K562 (cell line): ENCODE data around the gene ZFP37. TPM values are rescaled to one million over a fixed set of nuclear protein-coding genes. Genes with fewer than 3 reads are reported as not detected.

ENCODE experiments used
- ATAC-seq: fragments of 200-7000 bp; cut with Tn5 transposase; 3 replicates; pipeline ENCODE4 v1.9.1; 2020; ENCODE audit warnings: moderate library complexity
- BruUV-seq: library from RNA; stranded (reverse); fragments of 400-500 nt; replicated peaks from 2 replicates; lab custom pipeline; 2021; lab: Mats Ljungman, UMichigan
- CTCF ChIA-PET: fragments of 300-600 bp; formaldehyde crosslinking; extraction: SDS; loops from one replicate; lab custom pipeline; 2021; ENCODE audit warnings: low intra/inter-chr PET ratio; lab: Yijun Ruan, JAX
- POLR2A ChIA-PET: fragments of 300-600, 350-650 bp; sonication (Branson Sonifier 250); formaldehyde crosslinking; extraction: SDS; loops from one replicate; lab custom pipeline; 2021; ENCODE audit warnings: antibody characterized with exemption, inconsistent platforms; lab: Yijun Ruan, JAX
- DNase-seq, 4 experiments: peaks; one replicate each; pipeline versions ENCODE4 v3.0.0 to v3.0.0-alpha.2; 2011 to 2018; ENCODE audit warnings: low spot score in 3 of 4, mixed read lengths in 3 of 4; ENCODE audit errors: extremely low read depth in 1 of 4
- FAIRE-seq: peaks from 2 replicates; lab custom pipeline; 2011; peaks lifted over from hg19 to GRCh38; lab: Jason Lieb, UNC
- H2AFZ ChIP-seq: 2 replicates; pipeline ENCODE4 v1.6.0; 2011; ENCODE audit warnings: low read depth, low read length, control low read depth, inconsistent platforms
- H3K27ac ChIP-seq: fragments of 200-600 bp; 3 replicates; pipeline ENCODE4 v1.8.0; 2011; ENCODE audit warnings: low read depth, mild to moderate bottlenecking, control low read depth, inconsistent platforms, low read length, moderate library complexity, mixed read lengths; ENCODE audit errors: extremely low read depth
- H3K27me3 ChIP-seq, 2 experiments: fragments of 300-600 bp in 1 of 2; 2 replicates in 1 of 2; 3 replicates in 1 of 2; pipeline versions ENCODE4 v1.6.0 to v1.8.0; 2011; ENCODE audit warnings: inconsistent platforms in 2 of 2, low read length in 2 of 2, mild to moderate bottlenecking in 1 of 2, mixed read lengths in 1 of 2, moderate library complexity in 1 of 2; ENCODE audit not compliant: control insufficient read depth in 2 of 2, insufficient read depth in 2 of 2
- H3K36me3 ChIP-seq: fragments of 300-600 bp; 3 replicates; pipeline ENCODE4 v1.8.0; 2011; ENCODE audit warnings: mild to moderate bottlenecking, low read length, inconsistent platforms; ENCODE audit not compliant: control insufficient read depth, insufficient read depth
- H3K4me1 ChIP-seq, 2 experiments: fragments of 200-600 bp in 1 of 2; replicated peaks in 1 of 2; 2 replicates in 1 of 2; 3 replicates in 1 of 2; pipeline versions ENCODE4 v1.5.1 to v1.8.0; 2011; ENCODE audit warnings: inconsistent platforms in 2 of 2, low read length in 2 of 2, mild to moderate bottlenecking in 1 of 2, mixed read lengths in 1 of 2, moderate library complexity in 1 of 2; ENCODE audit not compliant: control insufficient read depth in 2 of 2, insufficient read depth in 2 of 2
- H3K4me2 ChIP-seq: 2 replicates; pipeline ENCODE4 v1.6.1; 2011; ENCODE audit warnings: low read length, control low read depth, inconsistent platforms, mixed read lengths; ENCODE audit not compliant: insufficient read depth
- H3K4me3 ChIP-seq: fragments of 200-600 bp; sonication (generic), shearing (Covaris generic); 2 replicates; pipeline ENCODE4 v1.5.1; 2016; ENCODE audit warnings: control low read depth, inconsistent platforms
- H3K79me2 ChIP-seq: fragments of 200-600 bp; 3 replicates; pipeline ENCODE4 v1.8.0; 2011; ENCODE audit warnings: low read length, inconsistent platforms; ENCODE audit not compliant: control insufficient read depth, insufficient read depth
- H3K9ac ChIP-seq, 2 experiments: 2 replicates each; pipeline versions ENCODE4 v1.6.0 to v1.6.1; 2011; ENCODE audit warnings: low read depth in 2 of 2, low read length in 2 of 2, control low read depth in 1 of 2, inconsistent platforms in 1 of 2, mild to moderate bottlenecking in 1 of 2, mixed read lengths in 1 of 2; ENCODE audit not compliant: insufficient read depth in 1 of 2
- H3K9me1 ChIP-seq: one replicate; pipeline ENCODE4 v1.6.0; 2011; ENCODE audit warnings: inconsistent platforms, mild to moderate bottlenecking, low read length, moderate library complexity; ENCODE audit not compliant: control insufficient read depth, insufficient read depth
- H3K9me3 ChIP-seq: replicated peaks from 2 replicates; pipeline ENCODE4 v1.5.1; 2011; ENCODE audit warnings: low read depth, low read length, inconsistent platforms; ENCODE audit not compliant: control insufficient read depth, insufficient read depth
- H4K20me1 ChIP-seq: replicated peaks from 2 replicates; pipeline ENCODE4 v1.6.1; 2011; ENCODE audit warnings: low read length, inconsistent platforms, mixed read lengths; ENCODE audit not compliant: control insufficient read depth, insufficient read depth
- C11orf30 ChIP-seq: fragments of 450-650 bp; IDR thresholded peaks from 2 replicates; pipeline ENCODE4 v1.6.1; 2016; ENCODE audit warnings: low read depth, mild to moderate bottlenecking
- CBX2 ChIP-seq: fragments of 200-600 bp; sonication (generic); IDR thresholded peaks from one replicate; pipeline ENCODE4 v1.6.1; 2012; ENCODE audit warnings: mild to moderate bottlenecking, low read length, inconsistent platforms; ENCODE audit not compliant: insufficient read depth, poor library complexity, severe bottlenecking
- HMGN3 ChIP-seq: IDR thresholded peaks from 2 replicates; pipeline ENCODE4 v1.6.1; 2011; ENCODE audit warnings: borderline replicate concordance, low read depth, mild to moderate bottlenecking, mixed read lengths, low read length; ENCODE audit not compliant: insufficient read length; ENCODE audit errors: extremely low read depth
- PHB2 ChIP-seq: fragments of 450-650 bp; IDR thresholded peaks from 2 replicates; pipeline ENCODE4 v1.6.1; 2017; ENCODE audit warnings: low read depth
- PTBP1 ChIP-seq: fragments of 200-400 bp; formaldehyde crosslinking; IDR thresholded peaks from 2 replicates; pipeline ENCODE4 v1.6.1; 2017; ENCODE audit warnings: low read depth, low read length
- PYGO2 ChIP-seq: fragments of 450-650 bp; IDR thresholded peaks from 2 replicates; pipeline ENCODE4 v1.6.1; 2016; ENCODE audit warnings: mild to moderate bottlenecking, missing genetic modification characterization, moderate library complexity, missing compliant biosample characterization
- RFX7 ChIP-seq: fragments of 250-450 bp; sonication (Bioruptor Pico); IDR thresholded peaks from 2 replicates; pipeline ENCODE4 v1.5.1; 2021; ENCODE audit warnings: mild to moderate bottlenecking
- ZC3H11A ChIP-seq: IDR thresholded peaks from 2 replicates; pipeline ENCODE4 v1.6.1; 2012; ENCODE audit warnings: low read depth, low read length, improper control_type of control experiment
- ZFPM2 ChIP-seq: fragments of 250-450 bp; sonication (Bioruptor Pico); IDR thresholded peaks from 2 replicates; pipeline ENCODE4 v1.5.1; 2022; ENCODE audit warnings: mild to moderate bottlenecking
- WGBS: fragments of 100-300 bp; shearing (Covaris generic); methylation state at CpG from one replicate; pipeline ENCODE4 v1.1.6; 2016; ENCODE audit warnings: low coverage, mixed read lengths; ENCODE audit not compliant: insufficient coverage; ENCODE audit errors: missing lambda C conversion rate; 5-methylcytosine and 5-hydroxymethylcytosine counted together
- in situ Hi-C: fragments of 300-500 bp; cut with MboI; formaldehyde crosslinking; loops from 4 replicates; pipeline ENCODE4 v1.15.0; 2018; ENCODE audit warnings: inconsistent platforms, mixed read lengths
- intact Hi-C: fragments of 100-400 bp; cut with micrococcal nuclease; formaldehyde crosslinking; loops from 2 replicates; pipeline ENCODE4 v1.14.2; 2022
- polyA plus RNA-seq, 8 experiments: library from polyadenylated mRNA; depleted of rRNA in 4 of 8; stranded (reverse) in 5 of 8; unstranded in 3 of 8; fragments of >200 nt; fragmentation: Nextera tagmentation in 2 of 8; fragmentation: Illumina TruSeq in 1 of 8; extraction: Ambion mirVana in 2 of 8; extraction: Trizol in 1 of 8; gene quantifications; 2 replicates each; pipeline versions ENCODE4 v1.2.1 to v1.2.3, GENCODE V29; 2011 to 2014; ENCODE audit warnings: inconsistent platforms in 1 of 8, missing spikeins in 1 of 8
- total RNA-seq, 7 experiments: library from RNA; depleted of rRNA in 6 of 7; stranded (reverse); fragments of >200 nt in 6 of 7; fragmentation: Illumina TruSeq in 2 of 7; extraction: Trizol in 2 of 7; gene quantifications; 2 replicates each; pipeline versions ENCODE4 v1.2.1 to v1.2.3, GENCODE V29; 2011 to 2021; ENCODE audit warnings: low replicate concordance in 1 of 7
- TF ChIP-seq, protein P1 (sequence below): fragments of 250-450 bp; sonication (Bioruptor Pico); IDR thresholded peaks from 2 replicates; pipeline ENCODE4 v1.4.0; 2020; ENCODE audit warnings: borderline replicate concordance
- TF ChIP-seq, protein P2 (sequence below), 2 experiments: fragments of 450-650 bp; conservative IDR thresholded peaks; 2 replicates each; pipeline ENCODE4 v1.6.1; 2017; ENCODE audit warnings: mild to moderate bottlenecking in 2 of 2, moderate library complexity in 2 of 2

The ZFP37 gene
- total and polyA plus RNA-seq, 9 of the 15 experiments (the other 6 are each of a cell fraction or from before 2014, with no cell fraction given), result 0.03 to 0.33 (median 0.14) TPM; not detected in 1

DNA sequence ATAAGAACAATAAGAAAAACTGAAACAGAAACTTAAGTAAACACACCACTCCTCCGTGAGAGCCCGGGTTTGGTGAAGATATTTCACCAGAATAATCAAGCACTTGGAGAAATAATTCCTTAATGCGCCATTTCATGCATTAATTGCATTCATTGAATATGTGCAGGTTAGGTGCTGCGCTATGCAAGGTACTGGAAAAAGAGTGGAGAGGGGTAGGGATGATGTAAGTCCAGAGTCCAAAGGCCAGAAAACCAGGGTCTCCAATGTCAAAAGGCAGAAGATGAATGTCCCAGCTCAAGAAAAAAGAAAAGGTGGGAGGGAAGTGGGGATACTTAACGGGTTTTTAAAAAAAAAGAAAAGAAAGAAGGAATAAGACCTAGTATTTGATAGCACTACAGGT lies 669 bp upstream of the ZFP37 start:
- Histone ChIP-seq H3K4me3 (peak overlapping the region; percentile 49; the same call in 1 of the 2 replicates), H3K27me3 (peaks cover 0 to 5% of the 10 kb centered on the region in 2 experiments; a peak in 1 of 5 replicates), H3K9me1 (no peaks in the 10 kb centered on the region), H3K79me2 (no peaks in the 10 kb centered on the region), H3K27ac (no peak overlapping the region), H3K9me3 (no peaks in the 10 kb centered on the region), H3K4me2 (peak overlapping the region; percentile 86), H3K36me3 (no peaks in the 10 kb centered on the region; the same call in 2 of the 3 replicates), H3K4me1 (peaks cover 0 to 15% of the 10 kb centered on the region in 2 experiments; a peak in 2 of 5 replicates), H2AFZ (peak overlapping the region; percentile 91), H3K9ac (no peak overlapping the region), H4K20me1 (no peaks in the 10 kb centered on the region)
- POLR2A ChIA-PET, result interaction anchor here (0.6 kb wide), 2 partner anchors 83 to 219 kb away, joined by 3 read pairs; no protein-coding TSS in a partner anchor
- intact Hi-C loops, result no loop called here
- DNase-seq (no peak), ATAC-seq (no peak), FAIRE-seq (no peak)
- no TSS peak for BruUV-seq
- CTCF ChIA-PET, result no interaction called here
- in situ Hi-C loops, result no loop called here
- 9% methylated on average over 5 of the region's 5 CpGs for WGBS
- TF ChIP-seq RFX7 (CRISPR knock-in tag) (no peak), ZC3H11A (no peak), PHB2 (no peak), C11orf30 (no peak), CBX2 (no peak), HMGN3 (no peak), PYGO2 (tag) (no peak), ZFPM2 (CRISPR knock-in tag) (no peak), PTBP1 (no peak)
- TF ChIP-seq, protein P1, sequence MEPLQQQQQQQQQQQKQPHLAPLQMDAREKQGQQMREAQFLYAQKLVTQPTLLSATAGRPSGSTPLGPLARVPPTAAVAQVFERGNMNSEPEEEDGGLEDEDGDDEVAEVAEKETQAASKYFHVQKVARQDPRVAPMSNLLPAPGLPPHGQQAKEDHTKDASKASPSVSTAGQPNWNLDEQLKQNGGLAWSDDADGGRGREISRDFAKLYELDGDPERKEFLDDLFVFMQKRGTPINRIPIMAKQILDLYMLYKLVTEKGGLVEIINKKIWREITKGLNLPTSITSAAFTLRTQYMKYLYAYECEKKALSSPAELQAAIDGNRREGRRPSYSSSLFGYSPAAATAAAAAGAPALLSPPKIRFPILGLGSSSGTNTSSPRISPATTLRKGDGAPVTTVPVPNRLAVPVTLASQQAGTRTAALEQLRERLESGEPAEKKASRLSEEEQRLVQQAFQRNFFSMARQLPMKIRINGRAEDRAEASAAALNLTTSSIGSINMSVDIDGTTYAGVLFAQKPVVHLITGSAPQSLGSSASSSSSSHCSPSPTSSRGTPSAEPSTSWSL, result no peak
- TF ChIP-seq, protein P2, sequence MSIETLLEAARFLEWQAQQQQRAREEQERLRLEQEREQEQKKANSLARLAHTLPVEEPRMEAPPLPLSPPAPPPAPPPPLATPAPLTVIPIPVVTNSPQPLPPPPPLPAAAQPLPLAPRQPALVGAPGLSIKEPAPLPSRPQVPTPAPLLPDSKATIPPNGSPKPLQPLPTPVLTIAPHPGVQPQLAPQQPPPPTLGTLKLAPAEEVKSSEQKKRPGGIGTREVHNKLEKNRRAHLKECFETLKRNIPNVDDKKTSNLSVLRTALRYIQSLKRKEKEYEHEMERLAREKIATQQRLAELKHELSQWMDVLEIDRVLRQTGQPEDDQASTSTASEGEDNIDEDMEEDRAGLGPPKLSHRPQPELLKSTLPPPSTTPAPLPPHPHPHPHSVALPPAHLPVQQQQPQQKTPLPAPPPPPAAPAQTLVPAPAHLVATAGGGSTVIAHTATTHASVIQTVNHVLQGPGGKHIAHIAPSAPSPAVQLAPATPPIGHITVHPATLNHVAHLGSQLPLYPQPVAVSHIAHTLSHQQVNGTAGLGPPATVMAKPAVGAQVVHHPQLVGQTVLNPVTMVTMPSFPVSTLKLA (conservative IDR thresholded peaks at IDR 0.05), result no peak
